CD4-positive, CD25-positive, alpha-beta regulatory T cell (primary cell): Measurements from ENCODE around the gene KLK11. TPM values are rescaled to one million over a fixed set of nuclear protein-coding genes. Genes with fewer than 3 reads are reported as not detected.
A peak's percentile ranks its signal among the peaks of the same experiment; 100 is the strongest.
"Not testable (repeated sequence)": the region's sequence is repeated elsewhere in the genome, so short reads cannot be mapped to it uniquely, and the experiment has no call there.

Experiments
- ATAC-seq, 2 donors: fragments of 150-1000 bp; cut with Tn5 transposase; one replicate each; pipeline ENCODE4 v1.10.0; 2021; ENCODE audit warnings: low read depth in 2 of 2, moderate number of reproducible peaks in 2 of 2, moderate library complexity in 1 of 2
- DNase-seq, 3 donors: peaks; one replicate each; pipeline versions ENCODE4 v3.0.0 to v3.0.0-alpha.2; 2012 to 2022; ENCODE audit warnings: mixed read lengths in 1 of 3
- H3K27ac ChIP-seq: one replicate; pipeline ENCODE4 v1.7.0; 2013; ENCODE audit warnings: mild to moderate bottlenecking, low read length; ENCODE audit not compliant: insufficient read depth, poor library complexity, severe bottlenecking
- H3K27me3 ChIP-seq: one replicate; pipeline ENCODE4 v1.7.0; 2013; ENCODE audit warnings: low read length; ENCODE audit not compliant: control insufficient read depth, insufficient read depth
- H3K36me3 ChIP-seq: one replicate; pipeline ENCODE4 v1.7.0; 2013; ENCODE audit warnings: mild to moderate bottlenecking, low read length, moderate library complexity; ENCODE audit not compliant: control insufficient read depth, insufficient read depth
- H3K4me1 ChIP-seq: 2 replicates; pipeline ENCODE4 v1.7.0; 2013; ENCODE audit warnings: mild to moderate bottlenecking, low read length; ENCODE audit not compliant: insufficient read depth, control insufficient read depth, poor library complexity, severe bottlenecking
- H3K4me3 ChIP-seq: one replicate; pipeline ENCODE4 v1.7.0; 2013; ENCODE audit warnings: low read depth, mild to moderate bottlenecking, low read length, moderate library complexity
- H3K9me3 ChIP-seq, 2 experiments: 1 replicate in 1 of 2; 2 replicates in 1 of 2; pipeline ENCODE4 v1.7.0; 2013; ENCODE audit warnings: low read length in 2 of 2, mild to moderate bottlenecking in 1 of 2, moderate library complexity in 1 of 2; ENCODE audit not compliant: control insufficient read depth in 2 of 2
- H3K27ac Mint-ChIP-seq, 3 donors: one replicate each; pipeline ENCODE4 v1.8.0; 2020 to 2022; ENCODE audit warnings: mild to moderate bottlenecking in 3 of 3, mixed read lengths in 3 of 3, moderate library complexity in 2 of 3
- H3K27me3 Mint-ChIP-seq: one replicate; pipeline ENCODE4 v1.8.0; 2022; ENCODE audit warnings: mild to moderate bottlenecking, mixed read lengths
- H3K36me3 Mint-ChIP-seq: one replicate; pipeline ENCODE4 v1.8.0; 2020; ENCODE audit warnings: mixed read lengths
- H3K4me1 Mint-ChIP-seq, 4 donors: one replicate each; pipeline ENCODE4 v1.8.0; 2020 to 2022; ENCODE audit warnings: mixed read lengths in 4 of 4, mild to moderate bottlenecking in 1 of 4
- H3K4me3 Mint-ChIP-seq, 4 donors: one replicate each; pipeline ENCODE4 v1.8.0; 2020 to 2022; ENCODE audit warnings: mild to moderate bottlenecking in 4 of 4, mixed read lengths in 4 of 4, moderate library complexity in 3 of 4
- H3K9me3 Mint-ChIP-seq, 7 donors: one replicate each; pipeline ENCODE4 v1.8.0; 2020 to 2022; ENCODE audit warnings: mixed read lengths in 7 of 7, mild to moderate bottlenecking in 3 of 7, moderate library complexity in 2 of 7
- polyA plus RNA-seq, 4 donors: library from polyadenylated mRNA; unstranded; fragments of 300-500 nt; fragmentation: Illumina TruSeq; gene quantifications; one replicate each; pipeline ENCODE4 v1.2.3, GENCODE V29; 2021
- total RNA-seq: library from RNA; stranded (reverse); gene quantifications from one replicate; pipeline ENCODE4 v1.2.3, GENCODE V29; 2022

KLK11 gene
- total and polyA plus RNA-seq, 5 donors from 2014 or later = not detected

- Histone ChIP-seq H3K27me3 (peaks cover 3% of the 10 kb centered on the region), H3K4me3 (no peak within 1 kb of the TSS), H3K27ac (no peak within 1 kb of the TSS), H3K9me3 (no peaks in the 10 kb centered on the region), H3K4me1 (no peaks in the 10 kb centered on the region), H3K36me3 (no peaks in the 10 kb centered on the region)
- DNase-seq = no peak
- Mint-ChIP-seq H3K9me3 (no peaks in the 10 kb centered on the region), H3K27ac (no peak within 1 kb of the TSS), H3K4me3 (no peak within 1 kb of the TSS), H3K4me1 (no peaks in the 10 kb centered on the region), H3K27me3 (peaks cover 16% of the 10 kb centered on the region), H3K36me3 (no peaks in the 10 kb centered on the region)
- no peak for ATAC-seq
Measured at GRCh38 chr19:51001515-51001914, 24.9 kb downstream of the KLK11 start, which contains the start of gene KLK8. Gene KLK8 (minus strand): TSS chr19:51001604. CDS start chr19:51001167, 437 bp downstream.

- Mint-ChIP-seq H3K36me3 (no peaks in the 10 kb centered on the region), H3K4me1 (no peaks in the 10 kb centered on the region), H3K27ac (no peak overlapping the region), H3K27me3 (peaks cover 16% of the 10 kb centered on the region), H3K4me3 (no peak overlapping the region), H3K9me3 (no peaks in the 10 kb centered on the region)
- no peaks in the 10 kb centered on the region for H3K9me3 ChIP-seq
- no peak for ATAC-seq
- DNase-seq = no peak
- H3K36me3 ChIP-seq = no peaks in the 10 kb centered on the region
- H3K27me3 ChIP-seq = peaks cover 3% of the 10 kb centered on the region
- H3K4me3 ChIP-seq = no peak overlapping the region
- no peak overlapping the region for H3K27ac ChIP-seq
- no peaks in the 10 kb centered on the region for H3K4me1 ChIP-seq
Measured at GRCh38 chr19:51000981-51001380, 25.4 kb downstream of the KLK11 start.

- no peaks in the 10 kb centered on the region for H3K9me3 Mint-ChIP-seq
- no peak overlapping the region for H3K4me3 Mint-ChIP-seq
- no peak overlapping the region for H3K4me3 ChIP-seq
- H3K4me1 ChIP-seq = no peaks in the 10 kb centered on the region
- no peak for DNase-seq
- H3K36me3 ChIP-seq = no peaks in the 10 kb centered on the region
- H3K27ac ChIP-seq = no peak overlapping the region
- no peaks in the 10 kb centered on the region for H3K36me3 Mint-ChIP-seq
- no peak overlapping the region for H3K27ac Mint-ChIP-seq
- peaks cover 3% of the 10 kb centered on the region for H3K27me3 ChIP-seq
- H3K27me3 Mint-ChIP-seq = peaks cover 16% of the 10 kb centered on the region
- no peaks in the 10 kb centered on the region for H3K9me3 ChIP-seq
- H3K4me1 Mint-ChIP-seq = no peaks in the 10 kb centered on the region
- ATAC-seq = no peak
Measured at GRCh38 chr19:51000426-51000825, 26.0 kb downstream of the KLK11 start.

- peak overlapping the region in 1 of 3 donors; percentile 24 for H3K27ac Mint-ChIP-seq
- H3K27me3 Mint-ChIP-seq = peaks cover 16% of the 10 kb centered on the region
- H3K9me3 ChIP-seq = no peaks in the 10 kb centered on the region
- H3K27me3 ChIP-seq = peaks cover 3% of the 10 kb centered on the region
- no peak overlapping the region for H3K4me3 Mint-ChIP-seq
- H3K4me1 Mint-ChIP-seq = no peaks in the 10 kb centered on the region
- no peak overlapping the region for H3K4me3 ChIP-seq
- ATAC-seq (no peak), DNase-seq (no peak)
- H3K36me3 Mint-ChIP-seq = no peaks in the 10 kb centered on the region
- H3K9me3 Mint-ChIP-seq = peaks cover 0 to 2% (median 0%) of the 10 kb centered on the region in 7 donors
- no peak overlapping the region for H3K27ac ChIP-seq
- H3K36me3 ChIP-seq = no peaks in the 10 kb centered on the region
- H3K4me1 ChIP-seq = no peaks in the 10 kb centered on the region
Measured at GRCh38 chr19:50998686-50999085, 27.7 kb downstream of the KLK11 start.

- H3K36me3 Mint-ChIP-seq = no peaks in the 10 kb centered on the region
- no peaks in the 10 kb centered on the region for H3K4me1 Mint-ChIP-seq
- no peak overlapping the region for H3K27ac ChIP-seq
- no peaks in the 10 kb centered on the region for H3K9me3 ChIP-seq
- peaks cover 16% of the 10 kb centered on the region for H3K27me3 Mint-ChIP-seq
- H3K9me3 Mint-ChIP-seq = peaks cover 0 to 2% (median 0%) of the 10 kb centered on the region in 7 donors
- DNase-seq (no peak), ATAC-seq (no peak)
- no peaks in the 10 kb centered on the region for H3K4me1 ChIP-seq
- H3K36me3 ChIP-seq = no peaks in the 10 kb centered on the region
- H3K4me3 Mint-ChIP-seq = peak overlapping the region in 1 of 4 donors; percentile 8
- no peak overlapping the region for H3K27ac Mint-ChIP-seq
- H3K27me3 ChIP-seq = peaks cover 3% of the 10 kb centered on the region
- H3K4me3 ChIP-seq = no peak overlapping the region
Measured at GRCh38 chr19:50998061-50998460, 28.4 kb downstream of the KLK11 start.

- Histone ChIP-seq H3K4me3 (no peak overlapping the region), H3K27me3 (no peaks in the 10 kb centered on the region), H3K4me1 (no peaks in the 10 kb centered on the region), H3K9me3 (no peaks in the 10 kb centered on the region), H3K27ac (no peak overlapping the region), H3K36me3 (no peaks in the 10 kb centered on the region)
- Mint-ChIP-seq H3K36me3 (peaks cover 6% of the 10 kb centered on the region), H3K9me3 (peaks cover 0 to 7% (median 0%) of the 10 kb centered on the region in 7 donors), H3K4me1 (no peaks in the 10 kb centered on the region), H3K27ac (no peak overlapping the region), H3K27me3 (no peaks in the 10 kb centered on the region), H3K4me3 (no peak overlapping the region)
- no peak for ATAC-seq
- no peak for DNase-seq
Measured at GRCh38 chr19:50994129-50994528, 32.3 kb downstream of the KLK11 start.

- Mint-ChIP-seq H3K9me3 (peaks cover 0 to 8% (median 3%) of the 10 kb centered on the region in 7 donors), H3K27ac (no peak overlapping the region), H3K36me3 (peaks cover 6% of the 10 kb centered on the region), H3K4me3 (peak overlapping the region in 1 of 4 donors; percentile 58), H3K27me3 (no peaks in the 10 kb centered on the region), H3K4me1 (no peaks in the 10 kb centered on the region)
- H3K4me1 ChIP-seq = no peaks in the 10 kb centered on the region
- H3K27ac ChIP-seq = no peak overlapping the region
- no peaks in the 10 kb centered on the region for H3K9me3 ChIP-seq
- H3K4me3 ChIP-seq = no peak overlapping the region
- DNase-seq (no peak), ATAC-seq (no peak)
- no peaks in the 10 kb centered on the region for H3K27me3 ChIP-seq
- H3K36me3 ChIP-seq = no peaks in the 10 kb centered on the region
Measured at GRCh38 chr19:50992666-50993035, 33.8 kb downstream of the KLK11 start.

- H3K27me3 ChIP-seq, H3K4me1 ChIP-seq, H3K36me3 ChIP-seq, H3K4me3 ChIP-seq, H3K27ac ChIP-seq, H3K4me1 Mint-ChIP-seq, H3K36me3 Mint-ChIP-seq, DNase-seq, H3K9me3 ChIP-seq, ATAC-seq, H3K9me3 Mint-ChIP-seq, H3K27ac Mint-ChIP-seq: not testable (repeated sequence)
- H3K4me3 Mint-ChIP-seq = peak overlapping the region in 1 of 4 donors; percentile 43
- peaks cover 12% of the 10 kb centered on the region for H3K27me3 Mint-ChIP-seq
Measured at GRCh38 chr19:50984416-50984815, 42.0 kb downstream of the KLK11 start.
